HAP-1 (cell line): ENCODE results near the gene HTR2B.
A peak's percentile ranks its signal among the peaks of the same experiment; 100 is the strongest.
"Not testable (repeated sequence)": the region's sequence is repeated elsewhere in the genome, so short reads cannot be mapped to it uniquely, and the experiment has no call there.

Source experiments
- DNase-seq, 2 experiments: peaks; one replicate each; pipeline ENCODE4 v3.0.0-alpha.2; 2016 to 2020; ENCODE audit warnings: low spot score in 2 of 2
- H3K27me3 ChIP-seq: fragments of 250-450 bp; sonication (Bioruptor Pico); 2 replicates; pipeline ENCODE4 v1.5.1; 2020; ENCODE audit warnings: low read depth, mild to moderate bottlenecking, moderate library complexity
- H3K36me3 ChIP-seq: fragments of 250-450 bp; sonication (Bioruptor Pico); replicated peaks from 2 replicates; pipeline ENCODE4 v1.5.1; 2020; ENCODE audit warnings: mild to moderate bottlenecking
- H3K4me1 ChIP-seq: fragments of 250-450 bp; sonication (Bioruptor Pico); 2 replicates; pipeline ENCODE4 v1.5.1; 2020; ENCODE audit warnings: mild to moderate bottlenecking
- H3K4me3 ChIP-seq: fragments of 250-450 bp; sonication (Bioruptor Pico); 2 replicates; pipeline ENCODE4 v1.5.1; 2020; ENCODE audit warnings: mild to moderate bottlenecking, moderate library complexity
- H3K9me3 ChIP-seq: fragments of 250-450 bp; sonication (Bioruptor Pico); 2 replicates; pipeline ENCODE4 v1.5.1; 2020; ENCODE audit warnings: mild to moderate bottlenecking, moderate library complexity
- in situ Hi-C: fragments of 300-500 bp; cut with MboI; formaldehyde crosslinking; loops from 3 replicates; pipeline ENCODE4 v1.14.3; 2020; ENCODE audit warnings: low sequenced_read_pairs, inconsistent platforms, mixed read lengths

The HTR2B gene

GRCh38 chr2:231099918-231100317, 24.9 kb downstream of the HTR2B start:
- Histone ChIP-seq H3K27me3 (no peaks in the 10 kb centered on the region), H3K9me3 (no peaks in the 10 kb centered on the region), H3K4me1 (no peaks in the 10 kb centered on the region), H3K36me3 (peaks cover 42% of the 10 kb centered on the region), H3K4me3 (no peak overlapping the region)
- DNase-seq: peak in 1 of 2 experiments; percentile 43
- in situ Hi-C loops: loop anchor here (5.0 kb wide), 1 partner anchor 312 kb away; no protein-coding TSS in a partner anchor

GRCh38 chr2:231094736-231095346, 30.0 kb downstream of the HTR2B start:
- Histone ChIP-seq H3K36me3 (peaks cover 44% of the 10 kb centered on the region), H3K9me3 (no peaks in the 10 kb centered on the region)
- in situ Hi-C loops: no loop called here

GRCh38 chr2:231093933-231094332, 30.9 kb downstream of the HTR2B start:
- H3K27me3 ChIP-seq: no peaks in the 10 kb centered on the region
- in situ Hi-C loops: no loop called here
- no peaks in the 10 kb centered on the region for H3K4me1 ChIP-seq
- H3K4me3 ChIP-seq: no peak overlapping the region
- no peak for DNase-seq
- peaks cover 45% of the 10 kb centered on the region for H3K36me3 ChIP-seq
- no peaks in the 10 kb centered on the region for H3K9me3 ChIP-seq

More at GRCh38 chr2:231094736-231095346, 30.0 kb downstream of the HTR2B start:
- no peak overlapping the region for H3K4me3 ChIP-seq
- no peaks in the 10 kb centered on the region for H3K4me1 ChIP-seq
- H3K27me3 ChIP-seq: no peaks in the 10 kb centered on the region
- DNase-seq: no peak

GRCh38 chr2:231088754-231089153, 36.1 kb downstream of the HTR2B start:
- in situ Hi-C loops: no loop called here
- no peak overlapping the region for H3K4me3 ChIP-seq
- no peaks in the 10 kb centered on the region for H3K27me3 ChIP-seq
- no peaks in the 10 kb centered on the region for H3K9me3 ChIP-seq
- no peak for DNase-seq
- H3K36me3 ChIP-seq: peaks cover 71% of the 10 kb centered on the region
- no peaks in the 10 kb centered on the region for H3K4me1 ChIP-seq

- in situ Hi-C loops: no loop called here
- Histone ChIP-seq H3K36me3 (peaks cover 94% of the 10 kb centered on the region), H3K27me3 (no peaks in the 10 kb centered on the region), H3K9me3 (no peaks in the 10 kb centered on the region), H3K4me3 (no peak overlapping the region), H3K4me1 (no peaks in the 10 kb centered on the region)
- DNase-seq: no peak
Measured at GRCh38 chr2:231084565-231084964, 40.3 kb downstream of the HTR2B start.

GRCh38 chr2:231069379-231070054, 55.3 kb downstream of the HTR2B start:
- no peaks in the 10 kb centered on the region for H3K27me3 ChIP-seq
- in situ Hi-C loops: no loop called here
- H3K4me1 ChIP-seq: no peaks in the 10 kb centered on the region
- H3K4me3 ChIP-seq: no peak overlapping the region
- no peak for DNase-seq
- peaks cover 86% of the 10 kb centered on the region for H3K36me3 ChIP-seq
- no peaks in the 10 kb centered on the region for H3K9me3 ChIP-seq

- Histone ChIP-seq H3K9me3 (no peaks in the 10 kb centered on the region), H3K36me3 (peaks cover 92% of the 10 kb centered on the region), H3K27me3 (no peaks in the 10 kb centered on the region), H3K4me1 (no peaks in the 10 kb centered on the region), H3K4me3 (no peak overlapping the region)
- in situ Hi-C loops: no loop called here
- no peak for DNase-seq
Measured at GRCh38 chr2:231068525-231069222, 56.2 kb downstream of the HTR2B start.

- DNase-seq, H3K4me3 ChIP-seq, in situ Hi-C loops, H3K27me3 ChIP-seq, H3K9me3 ChIP-seq, H3K4me1 ChIP-seq: not testable (repeated sequence)
- H3K36me3 ChIP-seq: peaks cover 92% of the 10 kb centered on the region
Measured at GRCh38 chr2:231067531-231067930, 57.3 kb downstream of the HTR2B start.

GRCh38 chr2:231065966-231066365, 58.9 kb downstream of the HTR2B start:
- Histone ChIP-seq H3K27me3 (no peaks in the 10 kb centered on the region), H3K4me3 (no peak overlapping the region), H3K4me1 (no peaks in the 10 kb centered on the region), H3K36me3 (peaks cover 93% of the 10 kb centered on the region), H3K9me3 (no peaks in the 10 kb centered on the region)
- no peak for DNase-seq
- in situ Hi-C loops: no loop called here

- H3K4me3 ChIP-seq: no peak overlapping the region
- peaks cover 69% of the 10 kb centered on the region for H3K36me3 ChIP-seq
- H3K4me1 ChIP-seq: peaks cover 4% of the 10 kb centered on the region
- in situ Hi-C loops: no loop called here
- no peak for DNase-seq
- no peaks in the 10 kb centered on the region for H3K9me3 ChIP-seq
- no peaks in the 10 kb centered on the region for H3K27me3 ChIP-seq
Measured at GRCh38 chr2:231063347-231063746, 61.5 kb downstream of the HTR2B start.

GRCh38 chr2:231062776-231063175, 62.1 kb downstream of the HTR2B start:
- Histone ChIP-seq H3K4me1 (peaks cover 9% of the 10 kb centered on the region), H3K4me3 (no peak overlapping the region), H3K27me3 (no peaks in the 10 kb centered on the region), H3K36me3 (peaks cover 63% of the 10 kb centered on the region), H3K9me3 (no peaks in the 10 kb centered on the region)
- in situ Hi-C loops: no loop called here
- no peak for DNase-seq

GRCh38 chr2:231059756-231060155, 65.1 kb downstream of the HTR2B start:
- H3K36me3 ChIP-seq: peaks cover 42% of the 10 kb centered on the region
- H3K9me3 ChIP-seq: no peaks in the 10 kb centered on the region
- DNase-seq: no peak
- in situ Hi-C loops: no loop called here
- no peaks in the 10 kb centered on the region for H3K27me3 ChIP-seq
- no peak overlapping the region for H3K4me3 ChIP-seq
- H3K4me1 ChIP-seq: peaks cover 13% of the 10 kb centered on the region

- no peak for DNase-seq
Measured at GRCh38 chr2:231058761-231059550, 65.9 kb downstream of the HTR2B start.

More at GRCh38 chr2:231058761-231059550, 65.9 kb downstream of the HTR2B start:
- Histone ChIP-seq H3K36me3 (peaks cover 34% of the 10 kb centered on the region), H3K4me3 (no peak overlapping the region), H3K4me1 (peaks cover 13% of the 10 kb centered on the region), H3K9me3 (no peaks in the 10 kb centered on the region), H3K27me3 (no peaks in the 10 kb centered on the region)
- in situ Hi-C loops: no loop called here
